Measurements from ENCODE around the gene LRRC61.
A peak's percentile ranks its signal among the peaks of the same experiment; 100 is the strongest.
"Not testable (repeated sequence)": the region's sequence is repeated elsewhere in the genome, so short reads cannot be mapped to it uniquely, and the experiment has no call there.

The LRRC61 gene

DNA sequence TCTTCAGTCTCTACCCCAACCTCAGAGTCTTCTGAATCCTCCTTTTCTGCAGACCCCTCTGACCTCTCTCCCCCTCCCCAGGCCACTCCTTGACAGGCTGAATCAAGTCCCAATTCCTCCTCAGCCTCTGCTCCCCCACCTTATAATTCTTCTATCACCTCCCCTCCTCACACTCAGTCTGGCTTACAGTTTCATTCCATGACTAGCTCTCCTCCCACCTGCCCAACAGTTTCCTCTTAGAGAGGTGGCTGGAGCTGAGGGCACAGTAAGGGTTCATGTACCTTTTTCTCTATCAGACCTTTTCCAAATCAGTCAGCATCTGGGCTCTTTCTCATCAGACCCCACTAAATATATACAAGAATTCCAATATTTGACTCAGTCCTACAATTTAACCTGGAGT lies 14.6 kb upstream of the LRRC61 start:
- DNase-seq, result no peak

- no peak for DNase-seq
These were observed 12.0 kb upstream of the LRRC61 start for GRCh38 chr7:150311146-150311545.

DNA sequence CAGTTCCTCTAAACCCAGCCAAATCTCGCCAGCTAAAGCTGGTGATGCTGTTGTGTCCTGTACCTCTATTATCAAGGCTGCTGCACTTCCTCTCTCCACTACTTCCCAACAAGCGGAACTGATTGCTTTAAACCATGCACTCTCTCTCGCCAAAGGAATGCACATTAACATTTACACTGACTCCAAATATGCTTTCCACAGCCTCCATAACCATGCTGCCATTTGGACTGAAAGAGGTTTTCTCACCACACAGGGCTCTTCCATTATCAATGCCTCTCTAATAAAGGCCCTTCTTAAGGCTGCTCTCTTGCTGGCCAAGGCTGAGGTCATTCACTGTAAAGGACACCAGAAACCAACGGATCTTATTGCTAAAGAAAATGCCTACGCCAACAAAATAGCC lies 11.4 kb upstream of the LRRC61 start:
- no peak for DNase-seq

GRCh38 chr7:150312649-150313366 lies 10.3 kb upstream of the LRRC61 start:
- not testable (repeated sequence) for DNase-seq

DNA sequence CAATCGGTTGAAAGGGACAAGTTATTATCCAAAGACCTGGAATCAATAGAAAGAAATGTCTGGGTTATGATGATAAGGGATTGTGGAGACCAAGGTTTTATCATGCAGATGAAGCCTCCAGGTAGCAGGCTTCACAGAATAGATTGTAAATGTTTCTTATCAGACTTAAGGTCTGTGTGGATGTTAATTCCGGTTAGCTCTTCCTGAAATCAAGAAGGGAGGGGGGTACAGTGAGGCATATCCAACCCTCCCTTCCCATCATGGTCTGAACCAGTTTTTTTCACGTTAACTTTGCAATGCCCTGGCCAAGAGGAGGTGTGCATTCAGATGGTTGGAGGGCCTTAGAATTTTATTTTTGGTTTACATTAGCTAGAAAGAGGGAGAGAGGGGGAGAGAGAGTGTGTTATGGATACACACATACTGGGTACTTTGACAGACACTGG lies 9.8 kb upstream of the LRRC61 start:
- no peak for DNase-seq

GRCh38 chr7:150313870-150314269 lies 9.3 kb upstream of the LRRC61 start:
- DNase-seq, result no peak

GRCh38 chr7:150314639-150315239 lies 8.4 kb upstream of the LRRC61 start:
- no peak for DNase-seq

DNA sequence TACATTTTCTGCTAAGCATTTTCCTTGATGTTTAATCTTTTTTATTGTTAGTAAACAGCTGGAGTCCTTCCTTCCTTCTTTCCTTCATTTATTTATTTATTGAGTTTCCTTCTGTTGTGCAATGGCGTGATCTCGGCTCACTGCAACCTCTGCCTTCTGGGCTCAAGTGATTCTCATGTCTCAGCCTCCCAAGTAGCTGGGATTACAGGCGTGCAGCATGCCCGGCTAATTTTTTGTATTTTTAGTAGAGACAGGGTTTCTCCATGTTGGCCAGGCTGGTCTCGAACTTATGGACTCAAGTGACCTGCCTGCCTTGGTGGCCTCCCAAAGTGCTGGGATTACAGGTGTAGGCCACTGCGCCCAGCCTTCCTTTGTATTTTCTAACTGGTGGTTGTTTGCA lies 6.2 kb upstream of the LRRC61 start:
- not testable (repeated sequence) for DNase-seq

DNA sequence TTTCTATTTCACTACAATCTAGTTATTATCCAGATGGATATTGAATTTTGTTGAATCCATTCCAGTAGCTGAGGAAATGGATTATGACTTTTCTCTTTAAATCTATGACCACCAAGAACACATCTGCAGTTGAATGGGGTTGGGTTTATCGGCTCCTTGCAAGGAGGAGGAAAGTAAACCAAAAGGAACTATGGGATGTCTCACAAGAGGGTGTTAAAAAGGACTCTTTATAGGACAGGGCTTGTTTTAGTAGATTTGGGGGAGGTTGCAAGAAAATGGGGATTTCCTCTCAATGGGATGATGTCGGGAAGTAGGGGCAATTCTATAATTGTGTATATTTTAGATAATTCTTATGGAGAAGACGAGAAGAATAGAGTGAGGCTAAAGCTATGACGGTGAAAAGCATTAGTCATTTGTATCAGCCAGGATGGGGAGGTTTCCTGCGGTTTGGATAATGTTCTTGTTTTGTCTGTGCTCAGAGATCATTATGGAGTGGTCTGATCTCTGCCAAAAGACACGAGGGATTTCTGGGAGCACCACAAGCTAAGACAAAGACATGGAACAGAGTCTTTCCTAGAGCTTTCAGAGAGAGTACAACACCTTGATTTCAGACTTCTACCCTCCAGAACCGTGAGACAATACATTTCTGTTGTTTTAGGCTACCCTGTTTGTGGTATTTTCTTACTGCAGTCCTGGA lies 5.3 kb upstream of the LRRC61 start:
- peak; percentile 5 to 39 for DNase-seq

- no peak for DNase-seq
These were observed 1.4 kb upstream of the LRRC61 start for GRCh38 chr7:150321788-150322113.

GRCh38 chr7:150322114-150322832 lies 882 bp upstream of the LRRC61 start:
- DNase-seq, result peak in 1 of 2 experiments; percentile 48

DNA sequence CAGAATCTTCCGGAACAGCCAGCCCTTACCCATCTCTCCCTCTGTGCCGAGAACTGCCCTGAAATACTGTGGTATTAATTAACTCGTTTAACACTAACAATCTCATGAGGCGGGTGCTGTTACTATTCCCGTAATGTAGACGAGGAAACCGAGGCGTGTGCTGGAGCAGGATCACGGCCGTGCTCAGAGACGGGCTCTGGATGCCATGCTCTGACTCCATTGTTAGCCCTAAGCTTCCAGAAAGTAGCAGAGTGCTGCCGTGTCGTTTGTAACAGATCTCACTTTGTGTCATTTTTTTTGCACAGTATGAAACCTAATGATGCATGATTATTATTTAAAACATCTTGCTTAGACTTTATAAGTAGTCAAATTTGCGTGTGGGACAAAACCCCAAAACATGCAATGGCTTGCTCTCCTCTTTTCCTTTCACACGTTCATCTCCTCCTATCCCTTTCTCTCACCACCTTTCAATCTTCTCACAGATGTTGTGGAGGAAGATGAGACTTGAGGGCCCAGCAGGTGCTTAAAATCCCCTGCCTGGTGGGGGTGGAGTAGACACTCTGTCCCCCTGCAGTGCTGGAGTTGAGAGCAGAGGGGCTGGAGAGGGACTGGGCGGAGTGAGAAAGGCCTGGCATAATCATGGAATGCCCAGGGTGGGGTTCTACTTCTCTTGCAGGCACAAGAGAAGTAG lies 672 bp downstream of the LRRC61 start:
- DNase-seq, result peak; percentile 20 to 71

- peak in 1 of 2 experiments; percentile 54 for DNase-seq
These were observed 1.3 kb downstream of the LRRC61 start for GRCh38 chr7:150324373-150324961.

GRCh38 chr7:150325110-150325611 lies 2.0 kb downstream of the LRRC61 start:
- DNase-seq, result no peak

- DNase-seq, result no peak
These were observed 2.7 kb downstream of the LRRC61 start for GRCh38 chr7:150325901-150326300.

- no peak for DNase-seq
These were observed 3.6 kb downstream of the LRRC61 start for GRCh38 chr7:150326657-150327268.

GRCh38 chr7:150327308-150327707 lies 4.2 kb downstream of the LRRC61 start:
- no peak for DNase-seq

DNA sequence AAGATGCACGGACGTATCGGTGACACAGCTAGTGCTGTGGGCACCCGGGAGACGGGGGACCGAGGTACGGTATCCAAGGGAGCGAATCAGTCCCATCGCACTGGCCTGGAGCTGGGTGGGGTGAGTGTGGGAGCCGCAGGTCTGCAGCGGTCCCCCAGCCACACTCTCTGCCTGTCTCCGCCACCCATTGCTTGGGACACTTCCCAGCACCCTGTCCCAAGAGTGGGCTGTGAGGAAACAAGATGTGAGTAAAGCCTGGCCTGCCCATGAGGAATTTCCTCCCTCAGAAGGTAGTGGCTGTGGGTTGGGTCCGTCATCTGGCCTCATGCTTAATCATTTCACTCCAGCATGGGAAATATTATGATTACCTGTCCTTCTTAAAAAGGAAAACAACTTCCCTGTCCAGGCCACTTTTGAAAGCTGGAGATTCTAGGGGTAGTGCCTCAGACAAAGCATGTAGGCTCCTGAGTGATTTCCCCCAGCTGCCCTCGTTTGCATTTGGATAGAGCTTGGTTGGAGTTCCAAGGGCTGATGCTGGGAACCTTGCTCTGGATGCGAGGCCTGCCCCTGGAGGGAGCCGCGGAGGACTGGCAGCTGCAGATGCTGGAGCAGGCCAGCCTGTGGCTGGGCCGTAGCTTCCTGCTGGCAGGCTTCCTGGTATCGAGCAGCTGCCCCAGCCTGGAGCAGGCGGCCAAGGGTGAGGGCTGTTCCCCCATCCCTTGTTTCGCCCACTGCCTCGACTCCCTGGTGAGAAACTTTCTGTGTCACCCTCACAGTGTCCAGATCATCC lies 6.4 kb downstream of the LRRC61 start:
- no peak for DNase-seq

DNA sequence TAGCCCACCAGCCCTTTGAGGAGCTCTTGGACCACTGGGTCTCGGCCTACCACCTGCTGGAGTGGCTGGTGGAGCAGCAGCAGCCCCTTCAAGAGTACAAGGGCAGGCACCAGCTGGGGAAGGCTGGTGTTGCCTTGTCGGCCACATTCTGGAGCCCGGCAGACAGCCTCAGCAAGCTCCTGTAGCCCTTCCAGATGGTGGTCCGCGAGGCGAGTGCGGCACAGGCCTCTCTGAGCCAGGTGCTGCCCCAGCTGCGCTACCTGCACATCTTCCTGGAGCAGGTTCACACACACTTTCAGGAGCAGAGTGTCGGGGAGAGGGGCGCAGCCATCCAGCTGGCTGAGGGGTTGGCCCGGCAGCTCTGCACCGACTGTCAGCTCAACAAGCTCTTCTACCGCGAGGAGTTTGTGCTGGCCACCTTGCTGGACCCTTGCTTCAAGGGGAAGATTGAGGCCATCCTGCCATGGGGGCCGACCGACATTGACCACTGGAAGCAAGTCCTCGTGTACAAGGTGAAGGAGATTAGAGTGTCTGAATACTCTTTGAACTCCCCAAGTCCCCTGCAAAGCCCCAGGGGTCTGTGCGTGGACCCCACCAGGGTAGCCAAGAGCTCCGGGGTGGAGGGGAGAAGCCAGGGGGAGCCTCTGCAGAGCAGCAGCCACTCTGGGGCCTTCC lies 7.2 kb downstream of the LRRC61 start:
- no peak for DNase-seq
